Cardiac fibroblast (primary cell): ENCODE data around the gene NRIP1.
A peak's percentile ranks its signal among the peaks of the same experiment; 100 is the strongest.
"Not testable (repeated sequence)": the region's sequence is repeated elsewhere in the genome, so short reads cannot be mapped to it uniquely, and the experiment has no call there.

Experiments used
- DNase-seq, 2 donors: peaks; one replicate each; pipeline versions ENCODE4 v3.0.0 to v3.0.0-alpha.2; 2010; ENCODE audit warnings: low read depth in 2 of 2
- H3K4me3 ChIP-seq, 2 donors: replicated peaks in 1 of 2; 1 replicate in 1 of 2; 2 replicates in 1 of 2; pipeline ENCODE4 v1.5.1; 2011; ENCODE audit warnings: low read depth in 2 of 2, low read length in 2 of 2, mild to moderate bottlenecking in 2 of 2, moderate library complexity in 1 of 2
- TF ChIP-seq, protein P1 (sequence below): IDR thresholded peaks from one replicate; pipeline ENCODE4 v1.5.1; 2011; ENCODE audit warnings: low read depth, mild to moderate bottlenecking, low read length, inconsistent platforms

NRIP1 gene

DNA sequence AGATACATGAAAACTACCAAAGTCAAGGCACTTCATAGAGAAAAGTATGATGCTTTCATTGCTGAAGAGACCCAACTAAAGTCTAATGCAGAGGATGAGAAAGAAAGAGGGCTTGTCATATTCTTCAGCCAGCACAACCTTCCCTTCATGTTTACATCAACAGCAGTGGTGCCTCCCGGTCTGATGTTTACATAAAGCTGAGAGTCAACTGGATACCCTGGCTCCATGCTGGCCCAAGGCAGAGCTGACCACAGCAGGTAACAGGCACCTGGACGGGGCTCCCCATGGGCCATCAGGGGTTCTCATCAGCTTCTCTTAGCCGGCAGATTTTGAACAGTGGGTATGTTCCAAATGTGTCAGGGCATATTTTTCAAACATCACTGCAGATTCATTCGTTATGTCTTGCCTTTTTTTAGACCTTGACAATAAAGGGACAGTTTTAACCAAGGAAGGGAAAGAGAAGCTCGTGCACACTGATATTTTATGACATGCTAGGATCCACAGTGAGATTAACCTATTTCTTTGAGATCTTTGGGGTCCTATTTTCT, 117.1 kb downstream of the NRIP1 start:
- no peak for DNase-seq
- no peak overlapping the region for H3K4me3 ChIP-seq

GRCh38 chr21:14945176-14945575, 119.6 kb downstream of the NRIP1 start:
- no peak overlapping the region for H3K4me3 ChIP-seq
- no peak for DNase-seq
- TF ChIP-seq, protein P1, sequence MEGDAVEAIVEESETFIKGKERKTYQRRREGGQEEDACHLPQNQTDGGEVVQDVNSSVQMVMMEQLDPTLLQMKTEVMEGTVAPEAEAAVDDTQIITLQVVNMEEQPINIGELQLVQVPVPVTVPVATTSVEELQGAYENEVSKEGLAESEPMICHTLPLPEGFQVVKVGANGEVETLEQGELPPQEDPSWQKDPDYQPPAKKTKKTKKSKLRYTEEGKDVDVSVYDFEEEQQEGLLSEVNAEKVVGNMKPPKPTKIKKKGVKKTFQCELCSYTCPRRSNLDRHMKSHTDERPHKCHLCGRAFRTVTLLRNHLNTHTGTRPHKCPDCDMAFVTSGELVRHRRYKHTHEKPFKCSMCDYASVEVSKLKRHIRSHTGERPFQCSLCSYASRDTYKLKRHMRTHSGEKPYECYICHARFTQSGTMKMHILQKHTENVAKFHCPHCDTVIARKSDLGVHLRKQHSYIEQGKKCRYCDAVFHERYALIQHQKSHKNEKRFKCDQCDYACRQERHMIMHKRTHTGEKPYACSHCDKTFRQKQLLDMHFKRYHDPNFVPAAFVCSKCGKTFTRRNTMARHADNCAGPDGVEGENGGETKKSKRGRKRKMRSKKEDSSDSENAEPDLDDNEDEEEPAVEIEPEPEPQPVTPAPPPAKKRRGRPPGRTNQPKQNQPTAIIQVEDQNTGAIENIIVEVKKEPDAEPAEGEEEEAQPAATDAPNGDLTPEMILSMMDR, result no peak

More for the DNA sequence above, 117.1 kb downstream of the NRIP1 start:
- TF ChIP-seq, protein P1, result no peak

- TF ChIP-seq, protein P1, result no peak
- no peak for DNase-seq
- no peak overlapping the region for H3K4me3 ChIP-seq
These were observed 121.2 kb downstream of the NRIP1 start for GRCh38 chr21:14943616-14944015.

GRCh38 chr21:14942801-14943490, 121.9 kb downstream of the NRIP1 start:
- peak; percentile 43 to 70 for DNase-seq
- H3K4me3 ChIP-seq, result no peak overlapping the region
- TF ChIP-seq, protein P1, result no peak

- not testable (repeated sequence) for DNase-seq
These were observed 137.5 kb downstream of the NRIP1 start for GRCh38 chr21:14927324-14927723.

GRCh38 chr21:14926186-14926585, 138.6 kb downstream of the NRIP1 start:
- TF ChIP-seq, protein P1, result no peak
- DNase-seq, result peak in 1 of 2 donors; percentile 39
- no peak overlapping the region for H3K4me3 ChIP-seq

More at GRCh38 chr21:14927324-14927723, 137.5 kb downstream of the NRIP1 start:
- not testable (repeated sequence) for H3K4me3 ChIP-seq

GRCh38 chr21:14923468-14923867, 141.3 kb downstream of the NRIP1 start:
- DNase-seq, result peak; percentile 39 to 49
- TF ChIP-seq, protein P1, result no peak
- no peak overlapping the region for H3K4me3 ChIP-seq
